ENCODE results near the gene GRIP1.

DNA sequence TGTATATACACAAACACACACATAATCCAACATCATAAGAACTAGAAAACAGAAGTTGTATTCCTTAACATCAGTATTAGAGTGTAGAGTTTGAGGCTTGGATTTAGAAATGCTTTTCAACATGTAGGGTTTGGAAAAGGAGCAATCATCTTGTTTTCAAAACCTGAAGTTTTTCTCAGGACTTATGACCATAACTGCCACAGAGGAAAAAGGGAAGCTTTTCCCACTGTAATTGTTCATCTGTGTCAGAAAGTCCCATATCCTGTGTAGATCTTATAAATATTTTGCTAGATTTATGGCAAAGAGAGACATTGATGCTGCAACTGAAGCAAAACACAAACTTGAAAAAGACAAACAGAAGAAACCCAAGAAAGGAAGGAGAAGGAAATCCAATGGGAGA, 115.7 kb downstream of the GRIP1 start:
- TF ChIP-seq CTCF (IDR thresholded peaks at IDR 0.05) (no peak), POLR2AphosphoS5 (IDR thresholded peaks at IDR 0.05) (no peak)

Data from prostate gland (tissue), 2 donors.